Smooth muscle cell of the umbilical artery (primary cell): ENCODE data around the gene RPTN. TPM values are rescaled to one million over a fixed set of nuclear protein-coding genes. Genes with fewer than 3 reads are reported as not detected.

Source experiments
- total RNA-seq: library from RNA; depleted of rRNA; stranded (reverse); fragments of >200 nt; gene quantifications from 2 replicates; pipeline ENCODE4 v1.2.3, GENCODE V29; 2014

The RPTN gene
- total RNA-seq = not detected in 2 replicates

DNA sequence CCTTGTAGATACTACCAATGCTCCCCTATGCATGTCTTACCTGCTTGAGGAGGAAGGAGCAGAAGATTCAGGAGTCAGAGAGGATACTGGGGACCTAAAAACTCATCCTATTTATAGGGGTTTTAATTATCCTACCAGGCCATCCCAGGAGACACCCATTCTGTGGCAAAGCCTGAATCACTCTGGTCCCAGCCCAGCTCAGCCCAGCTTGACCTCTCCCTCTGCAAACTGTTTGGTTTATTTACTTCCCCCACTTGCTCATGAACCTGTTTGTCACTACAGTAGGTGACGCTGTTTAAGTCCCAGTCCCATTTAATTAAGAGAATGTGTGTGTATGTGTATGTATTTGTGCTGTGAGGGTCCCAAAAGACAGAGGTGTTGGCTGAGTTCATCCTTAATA, at the start of gene RPTN:
Gene RPTN, minus strand, starts transcription at position 85 of the 400 bp plus-strand sequence. CDS start 1,339 bp downstream, outside the sequence.

GRCh38 chr1:152115344-152115743, 43.7 kb downstream of the RPTN start, which contains the start of gene TCHH:
TSS of gene TCHH (minus strand) at chr1:152115444. CDS start at chr1:152114080, 1,364 bp downstream.

Other genes starting within 250 kb of the RPTN start
- 8.2 and 9.8 TPM in 2 replicates for gene THEM4, start 249.7 kb downstream of the RPTN start, total RNA-seq
- 37.4 and 94.7 TPM in 2 replicates for gene S100A10, start 165.4 kb downstream of the RPTN start, total RNA-seq
- 33.0 and 103 TPM in 2 replicates for gene S100A11, start 122.2 kb downstream of the RPTN start, total RNA-seq
- not detected in 2 replicates for gene TCHHL1, start 70.2 kb downstream of the RPTN start, total RNA-seq
- gene TCHH, start 43.8 kb downstream of the RPTN start, total RNA-seq = not detected in 2 replicates
- not detected in 2 replicates for gene HRNR, start 65.0 kb upstream of the RPTN start, total RNA-seq
- under 0.01 and 0.09 TPM in 2 replicates for gene FLG, start 166.0 kb upstream of the RPTN start, total RNA-seq
- gene FLG2, start 200.8 kb upstream of the RPTN start, total RNA-seq = not detected in 2 replicates